HG03439 (cell line): Measurements from ENCODE around the gene FBP1.

Source experiments
- ATAC-seq: cut with Tn5 transposase; IDR thresholded peaks from one replicate; pipeline ENCODE4 v1.9.1; 2021; ENCODE audit warnings: mild to moderate bottlenecking, moderate library complexity; ENCODE audit not compliant: unreplicated experiment

The FBP1 gene

DNA sequence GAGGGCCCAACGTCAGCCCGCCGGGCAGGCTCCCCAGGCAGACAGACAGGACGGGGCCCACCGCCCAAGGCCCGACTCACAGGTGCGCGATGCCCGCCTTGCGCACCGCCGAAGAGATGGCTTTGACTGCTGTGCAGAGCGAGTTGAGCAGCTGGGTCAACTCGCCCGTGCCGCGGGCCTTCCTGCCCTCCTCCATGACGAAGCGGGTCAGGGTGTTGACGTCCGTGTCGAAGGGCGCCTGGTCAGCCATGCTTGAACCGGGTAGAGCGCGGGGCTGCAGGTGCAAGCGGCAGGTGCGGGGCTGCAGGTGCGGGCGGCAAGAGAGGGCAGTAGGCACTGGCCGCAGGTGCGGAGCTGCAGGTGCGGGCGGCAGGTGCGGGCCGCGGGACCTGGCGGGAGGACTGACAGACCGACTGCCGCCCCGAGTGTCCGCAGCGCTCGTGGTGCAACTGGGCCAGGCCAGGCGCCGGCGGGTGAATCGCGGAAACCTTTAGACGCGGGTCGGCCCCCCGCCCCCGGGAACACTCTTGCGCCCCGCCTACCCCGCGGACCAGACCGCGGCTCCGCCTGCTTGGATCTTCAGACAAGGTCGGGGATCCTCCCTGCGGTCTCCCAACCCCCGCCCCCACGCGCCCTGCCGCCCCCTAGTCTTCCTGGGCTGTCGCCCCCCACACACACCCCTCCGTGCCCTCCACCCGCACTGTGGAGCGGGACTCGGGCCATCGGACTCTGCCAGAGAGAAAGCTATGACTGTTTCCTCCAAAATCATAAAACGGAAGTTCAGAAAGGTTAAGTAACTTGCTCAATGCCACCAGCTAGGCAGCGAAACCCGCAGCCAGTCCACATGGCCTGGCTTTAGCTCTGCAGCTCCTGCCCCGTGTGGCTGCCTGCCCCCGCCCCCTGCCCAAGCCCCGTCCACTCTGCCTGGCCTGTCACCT is at the start of gene FBP1:
Gene FBP1, minus strand, starts transcription at position 458 of the 938 bp plus-strand sequence. Its CDS starts 208 bp downstream, at position 250.
- ATAC-seq = no peak

DNA sequence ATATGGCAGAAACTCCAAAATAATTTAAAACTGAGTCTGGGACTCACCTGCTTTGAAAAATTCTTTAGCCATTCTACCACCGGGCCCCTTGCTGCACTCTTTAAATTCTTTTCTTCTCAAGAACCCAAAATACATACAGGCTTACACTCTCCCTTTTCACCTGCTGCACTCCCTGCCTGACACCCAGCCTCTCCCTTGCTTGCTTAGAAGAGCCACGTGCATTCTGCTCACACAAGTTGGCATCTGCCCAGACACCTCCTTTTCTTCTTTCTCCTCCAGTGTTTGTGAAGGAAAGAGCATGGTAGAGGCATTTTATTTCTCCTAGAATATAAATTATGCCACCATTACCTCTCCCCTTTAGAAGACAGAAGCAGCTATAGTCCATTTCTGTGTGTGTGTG is 48.1 kb upstream of the FBP1 start:
- no peak for ATAC-seq

DNA sequence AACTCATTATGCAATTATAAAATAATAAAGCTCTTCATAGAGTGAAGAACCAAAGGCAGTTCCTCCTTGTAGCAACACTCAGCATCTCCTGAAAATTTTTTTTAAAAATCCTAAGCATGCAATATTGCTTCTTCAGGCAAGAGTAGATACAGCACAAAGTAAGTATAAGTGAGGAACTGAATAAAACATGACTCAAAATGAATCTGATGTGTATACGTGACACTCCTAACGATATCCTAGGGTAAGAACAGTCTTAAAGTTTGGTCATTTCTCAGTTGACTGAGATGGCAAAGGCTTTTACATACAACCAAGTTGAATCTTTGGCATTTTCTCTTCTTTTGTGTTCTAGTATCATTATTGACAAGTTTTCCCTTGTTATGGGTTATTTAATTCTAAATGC is 46.0 kb upstream of the FBP1 start:
- ATAC-seq = no peak

DNA sequence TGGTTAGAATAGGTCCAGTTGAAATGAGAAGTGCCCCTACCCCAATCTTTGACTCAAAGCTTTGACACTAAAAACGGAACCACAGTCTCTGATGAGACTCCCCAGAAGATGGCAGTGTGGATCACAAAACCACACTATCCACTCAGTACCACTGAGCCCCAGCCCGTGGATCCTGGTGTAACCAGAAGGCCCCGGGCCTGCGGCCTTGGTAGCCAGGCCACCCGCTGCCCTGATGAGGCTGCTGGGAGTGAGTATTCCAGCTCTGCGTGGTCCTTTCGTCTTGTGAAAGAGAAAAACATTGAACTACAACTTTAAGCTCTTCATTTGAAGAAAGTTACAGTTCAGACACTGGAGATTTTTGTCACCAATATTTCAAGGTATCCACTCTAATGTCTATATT is 42.2 kb upstream of the FBP1 start:
- ATAC-seq = no peak

DNA sequence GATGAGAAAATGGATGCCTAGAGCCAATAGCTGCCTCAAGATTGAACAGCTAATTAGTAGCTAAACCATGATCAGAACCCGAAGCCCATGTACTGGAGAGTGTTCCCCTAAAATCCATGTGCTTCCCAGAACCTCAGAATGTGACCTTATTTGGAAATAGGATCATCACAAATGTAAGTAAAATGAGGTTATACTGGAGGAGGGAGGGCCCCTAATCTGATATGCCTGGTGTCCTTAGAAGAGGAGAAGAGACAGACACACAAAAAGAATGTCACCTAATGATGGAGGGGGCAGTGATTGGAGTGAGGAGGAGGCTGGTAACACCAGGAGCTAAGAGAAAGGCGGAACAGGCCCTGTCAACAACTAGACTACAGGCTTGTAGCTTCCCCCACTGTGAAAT is 41.3 kb upstream of the FBP1 start:
- no peak for ATAC-seq

DNA sequence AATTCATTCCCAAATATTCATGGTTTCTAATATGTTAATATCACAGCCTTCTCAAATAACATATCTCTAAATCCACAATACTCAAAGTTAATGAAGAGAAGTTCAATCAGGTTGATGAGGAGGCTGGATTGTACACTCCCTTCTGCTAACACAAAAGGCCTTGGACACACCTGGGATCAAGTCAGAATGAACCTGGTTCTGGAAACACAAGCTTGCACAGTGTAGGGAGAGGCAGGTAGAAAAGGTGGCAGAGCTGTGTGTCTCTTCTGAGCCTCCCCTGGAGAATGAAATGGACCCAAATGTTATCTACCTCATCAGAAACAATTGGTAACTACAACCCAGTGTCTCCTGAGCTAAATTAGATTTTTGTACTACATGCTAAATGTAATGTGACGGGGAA is 40.7 kb upstream of the FBP1 start:
- no peak for ATAC-seq

DNA sequence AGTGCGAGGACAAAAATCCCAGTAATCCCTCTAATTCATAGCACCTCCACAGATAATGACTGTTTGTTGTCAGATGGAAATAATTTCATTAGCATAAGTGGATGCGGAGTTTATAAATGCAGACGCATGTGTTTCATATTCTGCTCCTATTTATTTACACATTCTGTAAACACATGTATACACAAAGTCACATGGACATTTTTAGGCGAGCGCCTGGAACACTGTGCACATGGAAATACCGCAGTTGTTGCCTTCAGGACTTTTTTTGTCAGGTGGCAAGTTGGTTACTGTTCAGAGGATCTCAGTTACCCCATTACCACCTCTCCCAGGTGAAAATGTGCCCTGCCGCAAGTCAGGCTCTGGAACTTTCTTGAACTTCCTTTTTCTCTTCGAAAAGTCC is 40.3 kb upstream of the FBP1 start:
- ATAC-seq = no peak

DNA sequence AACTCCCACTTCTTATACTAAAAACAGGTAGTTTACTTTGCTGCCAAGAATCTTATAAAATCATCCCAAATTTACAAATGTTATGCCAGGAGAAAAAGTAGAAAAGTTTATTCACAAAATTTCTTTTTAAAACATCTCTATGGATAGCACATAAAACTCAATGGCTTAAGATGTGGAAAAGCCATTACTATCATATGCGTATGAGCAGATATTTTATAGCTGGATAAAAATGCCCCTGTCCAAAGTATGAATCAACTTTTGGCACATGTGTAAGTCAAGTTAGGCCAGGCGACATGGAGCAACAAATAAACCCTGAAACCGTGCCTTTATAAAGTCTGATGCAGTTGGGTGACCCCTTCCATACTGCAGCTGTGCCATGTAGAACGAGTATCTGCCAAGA is 38.6 kb upstream of the FBP1 start:
- ATAC-seq = no peak

DNA sequence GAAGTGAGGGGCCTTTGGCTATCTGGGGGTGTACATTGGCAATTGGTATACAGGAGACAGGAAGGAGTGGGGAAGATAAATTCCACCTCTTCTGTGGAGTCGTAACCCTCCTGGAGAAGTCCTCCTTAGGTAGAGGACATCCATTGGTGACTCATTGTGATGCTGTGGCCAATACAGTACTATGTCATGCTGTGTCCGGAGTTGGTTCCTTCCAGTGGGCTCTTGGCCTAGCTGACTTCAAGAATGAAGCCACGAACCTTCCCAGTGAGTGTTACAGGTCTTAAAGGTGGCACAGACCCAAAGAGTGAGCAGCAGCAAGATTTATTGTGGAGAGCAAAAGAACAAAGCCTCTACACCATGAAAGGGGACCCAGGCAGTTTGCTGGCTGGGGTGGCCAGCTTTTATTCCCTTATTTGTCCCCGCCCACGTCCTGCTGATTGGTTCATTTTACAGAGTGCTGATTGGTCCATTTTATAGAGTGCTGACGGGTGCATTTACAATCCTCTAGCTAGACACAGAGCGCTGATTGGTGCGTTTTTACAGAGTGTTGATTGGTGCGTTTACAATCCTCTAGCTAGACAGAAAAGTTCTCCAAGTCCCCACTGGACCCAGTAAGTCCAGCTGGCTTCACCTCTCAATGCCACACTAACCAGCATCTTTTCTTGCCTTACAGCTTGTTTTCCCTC is 37.3 kb upstream of the FBP1 start:
- ATAC-seq = no peak

DNA sequence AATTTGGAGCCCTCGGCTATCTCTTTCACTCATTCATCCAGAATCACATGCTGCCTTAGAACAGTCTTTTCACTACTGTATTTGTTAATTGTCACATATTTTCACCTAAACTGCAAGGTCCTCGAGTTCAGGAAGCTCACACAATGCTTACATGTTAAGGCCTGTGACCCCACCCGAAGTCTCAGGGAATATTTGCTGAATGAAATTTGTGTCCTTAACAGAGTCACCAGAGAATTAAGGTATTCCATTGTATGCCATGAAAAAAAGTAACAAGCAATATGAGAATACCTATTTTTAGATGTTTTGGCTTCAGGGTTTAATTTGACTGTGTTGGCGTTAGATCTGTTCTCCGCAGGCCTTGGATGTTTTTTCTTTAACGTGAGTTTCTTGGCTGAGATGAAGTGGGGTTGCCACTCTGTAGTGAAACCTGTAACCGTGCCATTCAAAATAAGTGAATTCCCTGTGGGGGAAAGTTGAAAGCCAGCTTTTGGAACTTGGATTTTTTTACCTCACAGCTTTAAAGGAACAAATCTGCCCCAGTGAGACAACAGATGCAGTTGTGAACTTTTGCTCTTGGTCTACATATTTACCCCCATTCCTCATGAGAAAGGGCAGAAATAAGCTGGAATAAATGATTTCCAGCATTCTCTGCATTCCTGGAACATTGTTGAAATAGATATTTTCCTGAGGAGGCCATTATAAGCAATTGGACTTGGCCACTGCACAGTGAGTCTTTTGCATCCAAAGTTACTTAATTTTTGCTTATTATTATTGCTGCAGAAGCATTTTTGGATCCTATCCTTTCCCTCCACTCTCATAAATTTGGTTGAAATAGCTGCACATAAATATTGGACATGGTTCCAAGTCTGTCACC is 35.9 kb upstream of the FBP1 start:
- ATAC-seq = no peak

DNA sequence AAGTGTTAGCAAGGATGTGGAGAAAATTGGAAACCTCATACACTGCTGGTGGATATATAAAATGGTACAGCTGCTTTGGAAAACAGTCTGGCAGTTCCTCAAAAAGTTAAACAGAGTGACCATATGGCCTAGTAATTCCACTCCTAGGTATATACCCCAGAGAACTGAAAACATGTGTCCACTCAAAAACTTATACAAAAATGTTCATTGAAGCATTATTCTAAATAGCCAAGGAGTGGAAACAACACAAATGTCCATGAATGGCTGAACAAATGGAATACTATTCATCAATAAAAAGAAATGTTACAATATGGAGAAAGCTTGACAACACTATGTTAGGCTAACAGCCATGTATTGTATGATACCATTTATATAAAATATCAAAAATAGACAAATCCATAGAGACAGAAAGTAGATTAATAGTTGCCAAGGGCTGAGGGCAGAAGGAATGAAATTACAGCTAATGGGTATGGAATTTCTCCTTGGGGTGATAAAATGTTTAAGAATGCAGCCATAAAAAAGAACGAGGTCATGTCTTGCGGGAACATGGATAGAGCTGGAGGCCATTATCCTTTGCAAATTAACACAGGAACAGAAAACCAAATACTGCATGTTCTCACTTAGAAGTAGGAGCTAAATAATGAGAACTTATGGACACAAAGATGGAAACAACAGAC is 33.6 kb upstream of the FBP1 start:
- ATAC-seq = no peak

DNA sequence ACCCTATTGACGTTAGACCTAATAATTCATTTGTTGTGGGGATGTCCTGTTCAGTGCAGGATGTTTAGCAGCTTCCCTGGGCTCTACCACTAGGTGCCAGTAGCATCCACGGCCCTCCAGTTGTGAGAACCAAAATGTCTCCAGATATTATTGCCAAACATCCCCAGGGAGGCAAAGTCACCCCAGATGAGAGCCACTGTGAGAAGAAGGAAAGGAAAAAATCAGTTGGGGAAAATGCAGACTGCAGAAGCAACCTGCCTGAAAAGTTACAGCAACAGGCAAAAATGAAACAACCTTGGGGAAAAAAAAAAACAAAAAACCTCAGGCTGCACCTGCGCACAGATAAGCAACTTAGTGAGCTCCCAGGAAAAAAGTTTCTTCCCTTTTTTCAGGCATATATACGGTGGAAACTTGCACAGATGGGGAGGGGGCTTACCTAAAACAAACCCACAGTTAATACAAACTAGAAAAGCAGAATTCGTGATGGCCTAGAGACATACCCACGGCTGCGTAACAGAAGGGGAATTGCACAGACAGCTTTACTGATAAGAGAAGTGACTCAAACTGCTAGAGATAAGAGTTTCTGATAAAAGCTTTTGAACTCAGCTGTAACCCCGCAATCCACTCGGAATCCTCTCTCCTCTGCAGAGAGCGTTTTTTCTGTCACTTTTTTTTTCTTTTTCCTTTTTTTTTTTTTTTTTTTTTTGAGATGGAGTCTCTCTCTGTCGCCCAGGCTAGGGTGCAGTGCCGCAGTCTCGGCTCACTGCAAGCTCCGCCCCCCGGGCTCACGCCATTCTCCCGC is 29.8 kb upstream of the FBP1 start:
- peak; percentile 74 for ATAC-seq

DNA sequence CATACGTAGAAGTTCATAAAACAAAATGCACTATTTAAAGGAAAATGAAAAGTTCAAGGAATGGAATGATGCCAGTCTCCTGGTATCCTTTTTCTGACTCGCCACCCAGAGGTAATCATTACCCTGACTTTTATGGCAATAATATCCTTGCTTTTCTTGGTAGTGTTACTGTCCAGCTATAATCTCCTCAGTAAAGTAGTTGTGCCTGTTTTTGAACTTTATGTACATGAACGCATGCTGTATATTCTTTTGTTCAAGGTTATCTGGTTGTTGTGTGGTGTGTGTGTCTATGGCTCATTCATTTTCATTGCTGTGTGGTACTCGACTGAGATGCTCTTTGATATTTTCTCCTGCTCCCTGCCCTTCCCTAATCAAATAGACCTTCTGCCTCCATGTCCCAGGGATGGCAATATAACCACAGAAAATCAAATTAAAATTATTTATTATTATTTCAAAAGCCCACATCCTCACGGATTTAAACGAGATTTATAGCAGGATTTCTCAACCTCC is 29.2 kb upstream of the FBP1 start:
- ATAC-seq = no peak

DNA sequence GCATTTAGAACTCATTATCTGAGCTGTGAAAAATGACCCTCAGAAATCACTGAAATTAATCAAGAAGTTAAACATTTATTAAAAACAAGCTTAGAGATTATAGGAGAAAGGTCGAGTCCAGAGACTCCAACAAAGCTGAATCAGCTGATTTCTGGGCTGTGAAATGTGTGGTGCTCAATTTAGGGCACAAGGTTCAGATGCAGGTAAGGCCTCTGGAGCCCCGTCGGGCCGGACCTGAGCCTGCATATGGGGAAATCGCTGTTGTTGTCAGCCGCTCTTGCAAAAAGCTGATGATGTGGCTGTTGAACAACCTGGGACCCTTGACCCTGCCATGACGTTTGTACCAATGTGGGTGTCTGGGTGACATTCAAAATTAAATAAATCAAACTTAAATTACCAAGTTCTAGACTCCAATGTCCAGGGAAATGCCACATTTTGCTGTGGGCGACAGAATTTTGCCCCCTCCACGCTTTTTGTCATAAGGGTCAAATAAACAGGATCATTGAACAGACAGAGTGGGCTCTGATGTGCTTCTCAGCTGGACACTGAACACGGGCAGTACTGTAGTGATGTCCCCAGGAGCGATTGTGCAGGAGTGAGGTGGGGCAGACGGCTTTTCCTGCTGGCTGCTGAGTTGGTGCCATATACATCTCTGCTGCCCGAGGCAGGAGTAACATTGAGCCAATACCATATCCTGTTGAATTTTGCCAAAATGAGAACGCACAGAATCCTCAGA is 27.2 kb upstream of the FBP1 start:
- ATAC-seq = no peak

DNA sequence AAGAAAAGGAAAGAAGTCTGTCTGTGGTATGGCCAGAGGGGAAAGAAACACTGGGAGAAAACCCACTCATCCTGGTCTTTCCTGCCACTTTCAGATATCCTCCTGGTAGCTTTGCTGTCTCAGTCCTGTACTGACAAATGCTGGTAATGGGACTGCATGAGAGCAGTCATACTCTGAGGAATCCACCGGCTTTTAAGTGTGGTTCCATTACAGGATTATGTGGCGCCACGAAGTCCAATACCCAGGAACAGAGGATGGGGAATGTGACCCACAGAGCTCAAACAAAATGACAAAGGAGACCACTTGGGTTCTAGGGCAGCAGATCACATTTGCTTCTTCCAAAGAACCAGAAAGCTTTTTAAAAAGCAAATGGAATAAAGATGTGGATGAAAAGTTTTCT is 26.3 kb upstream of the FBP1 start:
- ATAC-seq = no peak

DNA sequence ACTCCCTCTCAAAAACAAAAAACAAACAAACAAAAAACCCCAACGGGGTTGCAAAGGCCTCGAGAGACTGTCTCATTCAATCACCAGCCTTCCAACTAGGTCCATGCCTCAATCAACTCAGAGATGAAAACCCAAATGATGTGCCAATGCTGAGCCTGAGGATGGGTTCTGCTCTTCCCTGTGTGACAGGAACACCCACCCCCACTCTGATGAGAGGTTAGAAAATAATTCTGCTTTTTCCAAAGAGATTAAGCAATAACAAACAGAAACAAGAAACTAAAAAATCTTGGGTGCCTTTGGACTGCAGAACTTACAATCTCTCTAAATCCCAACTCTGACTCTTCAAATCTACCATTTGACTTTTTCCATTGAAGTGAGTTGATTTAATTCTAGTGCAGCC is 25.5 kb upstream of the FBP1 start:
- no peak for ATAC-seq

DNA sequence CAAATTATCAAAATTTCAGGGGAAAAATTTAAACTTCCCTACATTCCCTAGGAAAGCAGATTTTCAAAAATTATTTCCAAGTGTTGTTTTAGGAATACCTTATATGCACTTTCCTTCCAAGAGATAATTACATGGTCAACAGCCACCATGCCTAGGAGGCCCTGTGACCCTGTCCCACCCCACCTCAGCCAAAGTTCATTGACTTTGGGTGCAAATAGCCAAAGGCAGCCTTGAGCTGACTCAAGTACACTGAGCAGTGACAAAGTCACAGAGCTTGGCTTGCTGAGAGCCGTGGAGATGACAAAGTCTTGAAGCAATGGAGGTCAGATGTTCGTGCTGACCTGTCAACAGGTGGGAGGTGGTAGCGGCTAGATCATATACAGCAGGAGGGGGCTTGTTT is 24.3 kb upstream of the FBP1 start:
- no peak for ATAC-seq

DNA sequence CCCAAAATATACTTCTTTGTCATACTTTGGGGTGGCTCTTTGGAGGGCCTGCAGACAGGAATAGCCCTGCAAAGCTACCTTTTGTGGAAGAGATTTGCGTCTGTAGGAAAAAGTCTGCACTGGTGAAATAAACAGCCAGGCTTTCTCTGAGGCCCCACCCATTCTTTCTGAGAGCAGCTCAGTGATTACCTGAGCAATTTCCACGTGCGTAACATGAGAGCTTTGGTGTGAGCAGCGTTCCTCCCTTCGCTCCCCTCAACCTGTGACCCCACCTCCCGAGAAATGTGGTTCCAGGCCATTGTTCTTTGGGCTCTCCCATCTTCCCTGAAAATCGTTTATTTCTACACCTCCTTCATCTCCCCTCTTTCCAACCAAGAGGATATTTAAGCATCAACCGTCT is 23.8 kb upstream of the FBP1 start:
- no peak for ATAC-seq
